Brain microvascular endothelial cell (primary cell): ENCODE results near the gene NTRK3.

Source experiments
- DNase-seq: peaks from one replicate; pipeline ENCODE4 v3.0.0-alpha.2; 2020
- H3K27ac ChIP-seq: fragments of 250-450 bp; sonication (Bioruptor Pico); 2 replicates; pipeline ENCODE4 v1.5.1; 2020; ENCODE audit warnings: mild to moderate bottlenecking, moderate library complexity
- H3K27me3 ChIP-seq: fragments of 250-450 bp; sonication (Bioruptor Pico); replicated peaks from 2 replicates; pipeline ENCODE4 v1.5.1; 2020; ENCODE audit warnings: mild to moderate bottlenecking
- H3K36me3 ChIP-seq: fragments of 250-450 bp; sonication (Bioruptor Pico); replicated peaks from 2 replicates; pipeline ENCODE4 v1.5.1; 2020; ENCODE audit warnings: mild to moderate bottlenecking
- H3K4me3 ChIP-seq: 2 replicates; pipeline ENCODE4 v1.5.1; 2011; ENCODE audit warnings: low read depth, mild to moderate bottlenecking, control low read depth, low read length, moderate library complexity
- CTCF ChIP-seq: IDR thresholded peaks from 2 replicates; pipeline ENCODE4 v1.5.1; 2011; ENCODE audit warnings: low read depth, mild to moderate bottlenecking, moderate library complexity, low read length, control low read depth, inconsistent platforms; ENCODE audit errors: missing control alignments
- in situ Hi-C: cut with HindIII; loops from 2 replicates; pipeline ENCODE4 v1.10.0; 2017; ENCODE audit warnings: low sequenced_read_pairs, low pct_ligation_motif_present

Gene NTRK3

GRCh38 chr15:88018869-88019641 is 237.5 kb downstream of the NTRK3 start:
- DNase-seq = no peak
- in situ Hi-C loops = no loop called here
- Histone ChIP-seq H3K36me3 (no peaks in the 10 kb centered on the region), H3K4me3 (no peak overlapping the region), H3K27me3 (no peaks in the 10 kb centered on the region), H3K27ac (no peak overlapping the region)
- TF ChIP-seq CTCF = no peak

- no peak overlapping the region for H3K4me3 ChIP-seq
- H3K27ac ChIP-seq = no peak overlapping the region
- H3K27me3 ChIP-seq = no peaks in the 10 kb centered on the region
- in situ Hi-C loops = no loop called here
- no peaks in the 10 kb centered on the region for H3K36me3 ChIP-seq
- no peak for TF ChIP-seq CTCF
- no peak for DNase-seq
Observed at GRCh38 chr15:88017753-88018152, 238.8 kb downstream of the NTRK3 start.

GRCh38 chr15:88016406-88016805 is 240.1 kb downstream of the NTRK3 start:
- no peak overlapping the region for H3K27ac ChIP-seq
- no peak overlapping the region for H3K4me3 ChIP-seq
- in situ Hi-C loops = no loop called here
- no peaks in the 10 kb centered on the region for H3K36me3 ChIP-seq
- no peaks in the 10 kb centered on the region for H3K27me3 ChIP-seq
- DNase-seq = no peak
- TF ChIP-seq CTCF = no peak

DNA sequence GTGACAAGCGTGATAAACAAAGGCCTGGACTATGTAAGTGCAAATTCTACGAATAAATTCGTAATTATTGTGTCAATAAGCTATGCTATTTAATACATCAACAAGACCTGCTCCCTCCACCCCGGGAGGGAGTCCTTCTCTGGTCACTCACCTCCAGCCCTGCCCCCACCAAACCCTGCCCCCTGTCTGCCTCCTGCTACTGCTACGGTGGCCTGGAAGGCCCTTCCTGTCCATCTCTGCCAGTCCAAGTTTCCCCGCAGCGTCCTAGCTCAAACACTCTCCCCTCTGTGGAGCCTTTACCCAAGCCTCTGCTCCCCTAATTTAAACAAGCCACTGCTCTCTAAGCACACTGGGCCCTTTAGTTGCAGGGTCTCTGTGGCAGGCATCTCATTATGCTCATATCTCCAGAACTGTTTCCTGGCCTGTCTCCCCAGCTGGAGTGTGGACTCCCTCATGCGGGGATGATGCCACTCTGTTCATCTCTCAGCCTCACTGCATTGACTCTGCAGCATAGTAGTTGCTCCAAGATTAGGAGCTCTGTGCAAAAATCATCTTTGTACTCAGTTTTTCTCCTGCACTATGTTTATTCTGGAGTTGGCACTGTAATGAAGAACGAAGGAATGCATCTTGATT is 241.2 kb downstream of the NTRK3 start:
- TF ChIP-seq CTCF = no peak
- in situ Hi-C loops = no loop called here
- H3K27me3 ChIP-seq = no peaks in the 10 kb centered on the region
- H3K27ac ChIP-seq = no peak overlapping the region
- no peak overlapping the region for H3K4me3 ChIP-seq
- no peaks in the 10 kb centered on the region for H3K36me3 ChIP-seq
- no peak for DNase-seq

- in situ Hi-C loops = no loop called here
Observed at GRCh38 chr15:88014454-88015160, 241.9 kb downstream of the NTRK3 start.

More at GRCh38 chr15:88014454-88015160, 241.9 kb downstream of the NTRK3 start:
- no peaks in the 10 kb centered on the region for H3K27me3 ChIP-seq
- TF ChIP-seq CTCF = no peak
- no peak overlapping the region for H3K4me3 ChIP-seq
- H3K36me3 ChIP-seq = no peaks in the 10 kb centered on the region
- no peak overlapping the region for H3K27ac ChIP-seq
- no peak for DNase-seq
